ENCODE results near the gene OR51A7.

The OR51A7 gene

GRCh38 chr11:4957396-4957795, 53.8 kb downstream of the OR51A7 start:
- DNase-seq: no peak

All from activated CD4-positive, alpha-beta T cell treated with anti-CD3 and anti-CD28 coated beads for 4 hours (primary cell).